Kidney capillary endothelial cell (primary cell): Measurements from ENCODE around the gene CRHR1.

Experiments used
- DNase-seq: peaks from one replicate; pipeline ENCODE4 v3.0.0-alpha.2; 2018; ENCODE audit warnings: low spot score

Gene CRHR1

GRCh38 chr17:45867702-45868101, 83.6 kb downstream of the CRHR1 start:
- DNase-seq: no peak

GRCh38 chr17:45868276-45868675, 84.2 kb downstream of the CRHR1 start:
- no peak for DNase-seq

GRCh38 chr17:45869676-45870341, 85.7 kb downstream of the CRHR1 start:
- no peak for DNase-seq

- DNase-seq: no peak
Measured at GRCh38 chr17:45870342-45870974, 86.3 kb downstream of the CRHR1 start.

GRCh38 chr17:45871718-45872117, 87.6 kb downstream of the CRHR1 start:
- no peak for DNase-seq

GRCh38 chr17:45873728-45874127, 89.6 kb downstream of the CRHR1 start:
- DNase-seq: peak; percentile 10

- no peak for DNase-seq
Measured at GRCh38 chr17:45874151-45874550, 90.0 kb downstream of the CRHR1 start.

GRCh38 chr17:45876539-45876938, 92.4 kb downstream of the CRHR1 start:
- no peak for DNase-seq

GRCh38 chr17:45877467-45877866, 93.3 kb downstream of the CRHR1 start:
- no peak for DNase-seq

GRCh38 chr17:45883063-45883462, 98.9 kb downstream of the CRHR1 start:
- DNase-seq: no peak
